Thyroid gland (tissue), 4 donors: ENCODE results near the gene ZNF775. TPM values are rescaled to one million over a fixed set of nuclear protein-coding genes. Genes with fewer than 3 reads are reported as not detected.

Experiments used
- DNase-seq, 2 donors: peaks; one replicate each; pipeline ENCODE4 v3.0.0-alpha.2; 2019
- H3K27ac ChIP-seq, 3 donors: fragments of 200-600 bp; sonication (generic); 1 replicate in 2 of 3; 2 replicates in 1 of 3; pipeline ENCODE4 v1.5.1; 2016 to 2019; ENCODE audit warnings: mild to moderate bottlenecking in 1 of 3, moderate library complexity in 1 of 3
- H3K27me3 ChIP-seq: fragments of 200-600 bp; sonication (generic); one replicate; pipeline ENCODE4 v1.5.1; 2019
- H3K36me3 ChIP-seq, 2 donors: fragments of 200-600 bp; sonication (generic); one replicate each; pipeline ENCODE4 v1.5.1; 2016 to 2019
- H3K4me1 ChIP-seq, 2 donors: fragments of 200-600 bp; sonication (generic); one replicate each; pipeline ENCODE4 v1.5.1; 2017 to 2019
- H3K4me3 ChIP-seq, 3 donors: fragments of 200-600 bp; sonication (generic); replicated peaks in 1 of 3; 1 replicate in 2 of 3; 2 replicates in 1 of 3; pipeline ENCODE4 v1.5.1; 2016; ENCODE audit warnings: mild to moderate bottlenecking in 1 of 3
- H3K9me3 ChIP-seq: fragments of 200-600 bp; sonication (generic); one replicate; pipeline ENCODE4 v1.5.1; 2017
- CTCF ChIP-seq, 6 experiments: fragments of 200-600 bp in 3 of 6; fragments of 450-650 bp in 3 of 6; sonication (generic) in 3 of 6; IDR thresholded peaks; one replicate each; pipeline ENCODE4 v1.5.1; 2016 to 2019; ENCODE audit warnings: antibody characterized with exemption in 6 of 6, mild to moderate bottlenecking in 2 of 6, inconsistent platforms in 1 of 6, moderate library complexity in 1 of 6
- POLR2A ChIP-seq, 2 donors: fragments of 450-650 bp; IDR thresholded peaks; one replicate each; pipeline ENCODE4 v1.6.1; 2017; ENCODE audit warnings: antibody characterized with exemption in 2 of 2, mild to moderate bottlenecking in 2 of 2, moderate library complexity in 1 of 2
- WGBS, 2 donors: methylation state at CpG; one replicate each; pipeline ENCODE4 v1.1.5; 2017; 5-methylcytosine and 5-hydroxymethylcytosine counted together
- intact Hi-C: fragments of 100-400 bp; cut with DNase I; formaldehyde crosslinking; loops from one replicate; pipeline ENCODE4 v1.15.1; 2023
- total RNA-seq, 4 donors: library from RNA; depleted of rRNA; stranded (reverse); fragments of >200 nt; gene quantifications; one replicate each; pipeline ENCODE4 v1.2.3, GENCODE V29; 2016

ZNF775 gene
- total RNA-seq, 4 donors from 2014 or later: 4.3 to 7.5 (median 6.3) TPM

GRCh38 chr7:150337179-150337578, 42.0 kb upstream of the ZNF775 start:
- Histone ChIP-seq H3K36me3 (no peaks in the 10 kb centered on the region), H3K4me1 (peaks cover 23 to 39% of the 10 kb centered on the region in 2 donors), H3K4me3 (no peak overlapping the region), H3K27ac (no peak overlapping the region), H3K27me3 (no peaks in the 10 kb centered on the region), H3K9me3 (no peaks in the 10 kb centered on the region)
- intact Hi-C loops: no loop called here
- 94 to 98% methylated on average over 13 to 14 of the region's 18 CpGs for WGBS, 2 donors
- TF ChIP-seq CTCF (IDR thresholded peaks at IDR 0.05): no peak
- no peak for TF ChIP-seq POLR2A (IDR thresholded peaks at IDR 0.05)
- no peak for DNase-seq

- no peak overlapping the region for H3K27ac ChIP-seq
- H3K36me3 ChIP-seq: no peaks in the 10 kb centered on the region
- 92 to 95% methylated on average over 6 of the region's 6 CpGs for WGBS, 2 donors
- H3K4me3 ChIP-seq: no peak overlapping the region
- no peak for TF ChIP-seq CTCF (IDR thresholded peaks at IDR 0.05)
- no peak for TF ChIP-seq POLR2A (IDR thresholded peaks at IDR 0.05)
- no peak for DNase-seq
- H3K4me1 ChIP-seq: peaks cover 23 to 39% of the 10 kb centered on the region in 2 donors
- H3K27me3 ChIP-seq: no peaks in the 10 kb centered on the region
- no peaks in the 10 kb centered on the region for H3K9me3 ChIP-seq
- intact Hi-C loops: no loop called here
Measured at GRCh38 chr7:150337659-150338081, 41.5 kb upstream of the ZNF775 start.

- Histone ChIP-seq H3K27me3 (no peaks in the 10 kb centered on the region), H3K4me3 (no peak overlapping the region), H3K36me3 (no peaks in the 10 kb centered on the region), H3K4me1 (peaks cover 23 to 39% of the 10 kb centered on the region in 2 donors), H3K27ac (no peak overlapping the region), H3K9me3 (no peaks in the 10 kb centered on the region)
- WGBS, 2 donors: 84 to 85% methylated on average over 6 to 11 of the region's 11 CpGs
- no peak for TF ChIP-seq CTCF (IDR thresholded peaks at IDR 0.05)
- TF ChIP-seq POLR2A (IDR thresholded peaks at IDR 0.05): no peak
- no peak for DNase-seq
- intact Hi-C loops: no loop called here
Measured at GRCh38 chr7:150338166-150338829, 40.8 kb upstream of the ZNF775 start.

- Histone ChIP-seq H3K27ac (no peak overlapping the region), H3K36me3 (no peaks in the 10 kb centered on the region), H3K27me3 (no peaks in the 10 kb centered on the region), H3K4me3 (no peak overlapping the region), H3K4me1 (peaks cover 23 to 39% of the 10 kb centered on the region in 2 donors), H3K9me3 (no peaks in the 10 kb centered on the region)
- 81 to 83% methylated on average over 9 of the region's 9 CpGs for WGBS, 2 donors
- intact Hi-C loops: no loop called here
- DNase-seq: no peak
- no peak for TF ChIP-seq CTCF (IDR thresholded peaks at IDR 0.05)
- TF ChIP-seq POLR2A (IDR thresholded peaks at IDR 0.05): no peak
Measured at GRCh38 chr7:150339409-150339809, 39.7 kb upstream of the ZNF775 start.

GRCh38 chr7:150340024-150340749, 38.9 kb upstream of the ZNF775 start:
- Histone ChIP-seq H3K27ac (peak overlapping the region in 2 of 3 donors; percentile 38 to 56), H3K36me3 (no peaks in the 10 kb centered on the region), H3K4me1 (peaks cover 23 to 39% of the 10 kb centered on the region in 2 donors), H3K4me3 (peak overlapping the region in 2 of 3 donors; percentile 10 to 39), H3K9me3 (no peaks in the 10 kb centered on the region), H3K27me3 (no peaks in the 10 kb centered on the region)
- DNase-seq: peak; percentile 63 to 67
- intact Hi-C loops: no loop called here
- TF ChIP-seq POLR2A (IDR thresholded peaks at IDR 0.05): no peak
- no peak for TF ChIP-seq CTCF (IDR thresholded peaks at IDR 0.05)
- WGBS, 2 donors: 13 to 24% methylated on average over 10 to 23 of the region's 39 CpGs
